Ascending aorta (tissue), 2 donors: ENCODE data around the gene SEC31A. TPM values are rescaled to one million over a fixed set of nuclear protein-coding genes. Genes with fewer than 3 reads are reported as not detected.
A peak's percentile ranks its signal among the peaks of the same experiment; 100 is the strongest.

Experiments
- DNase-seq, 2 donors: peaks; one replicate each; pipeline ENCODE4 v3.0.0-alpha.2; 2019; ENCODE audit warnings: low spot score in 2 of 2
- H3K27ac ChIP-seq, 2 donors: fragments of 200-600 bp; sonication (generic); one replicate each; pipeline ENCODE4 v1.5.1; 2016 to 2017; ENCODE audit warnings: mild to moderate bottlenecking in 1 of 2
- H3K27me3 ChIP-seq: fragments of 200-600 bp; sonication (generic); one replicate; pipeline ENCODE4 v1.5.1; 2017
- H3K36me3 ChIP-seq, 2 donors: fragments of 200-600 bp; sonication (generic); one replicate each; pipeline ENCODE4 v1.5.1; 2016
- H3K4me1 ChIP-seq, 2 donors: fragments of 200-600 bp; sonication (generic); one replicate each; pipeline ENCODE4 v1.5.1; 2016 to 2017; ENCODE audit warnings: mild to moderate bottlenecking in 1 of 2
- H3K4me3 ChIP-seq, 2 donors: fragments of 200-600 bp; sonication (generic); one replicate each; pipeline ENCODE4 v1.5.1; 2016 to 2017; ENCODE audit warnings: mild to moderate bottlenecking in 1 of 2
- H3K9me3 ChIP-seq, 2 donors: fragments of 200-600 bp; sonication (generic); one replicate each; pipeline ENCODE4 v1.5.1; 2016
- CTCF ChIP-seq, 3 experiments: fragments of 200-600 bp in 2 of 3; fragments of 450-650 bp in 1 of 3; sonication (generic) in 2 of 3; IDR thresholded peaks; one replicate each; pipeline ENCODE4 v1.5.1; 2016 to 2019; ENCODE audit warnings: antibody characterized with exemption in 3 of 3, mild to moderate bottlenecking in 1 of 3, moderate library complexity in 1 of 3
- intact Hi-C: fragments of 100-400 bp; cut with DNase I; formaldehyde crosslinking; loops from one replicate; pipeline ENCODE4 v1.15.1; 2023
- total RNA-seq: library from RNA; depleted of rRNA; stranded (reverse); fragments of >200 nt; gene quantifications from one replicate; pipeline ENCODE4 v1.1.0, GENCODE V29; 2016

Gene SEC31A
- total RNA-seq, 1 donor from 2014 or later, result 100 TPM

- Histone ChIP-seq H3K9me3 (no peaks in the 10 kb centered on the region), H3K4me1 (peaks cover 0 to 20% of the 10 kb centered on the region in 2 donors), H3K27me3 (no peaks in the 10 kb centered on the region), H3K27ac (peak overlapping the region; percentile 98), H3K36me3 (peaks cover 0 to 19% of the 10 kb centered on the region in 2 donors), H3K4me3 (peak overlapping the region; percentile 69 to 78)
- no peak for TF ChIP-seq CTCF (IDR thresholded peaks at IDR 0.05)
- DNase-seq, result no peak
- intact Hi-C loops, result loop anchor here (1.0 to 10.0 kb wide), 10 partner anchors 8 to 585 kb away; partner anchors contain the start of genes ABRAXAS1, COPS4, COQ2 and HELQ
Measured at GRCh38 chr4:82899374-82900065, 8.6 kb upstream of the SEC31A start.

- intact Hi-C loops, result loop anchor here (10.0 kb wide), 1 partner anchor 586 kb away; the partner anchor contains the start of gene ABRAXAS1
- peak in 1 of 2 donors; percentile 73 for DNase-seq
- Histone ChIP-seq H3K9me3 (no peaks in the 10 kb centered on the region), H3K27me3 (no peaks in the 10 kb centered on the region), H3K36me3 (peaks cover 0 to 28% of the 10 kb centered on the region in 2 donors), H3K27ac (peak overlapping the region; percentile 98), H3K4me1 (peaks cover 0 to 20% of the 10 kb centered on the region in 2 donors), H3K4me3 (peak overlapping the region; percentile 69 to 78)
- TF ChIP-seq CTCF (IDR thresholded peaks at IDR 0.05), result peak in 1 of 3 experiments; percentile 37
Measured at GRCh38 chr4:82898322-82899243, 7.6 kb upstream of the SEC31A start.

DNA sequence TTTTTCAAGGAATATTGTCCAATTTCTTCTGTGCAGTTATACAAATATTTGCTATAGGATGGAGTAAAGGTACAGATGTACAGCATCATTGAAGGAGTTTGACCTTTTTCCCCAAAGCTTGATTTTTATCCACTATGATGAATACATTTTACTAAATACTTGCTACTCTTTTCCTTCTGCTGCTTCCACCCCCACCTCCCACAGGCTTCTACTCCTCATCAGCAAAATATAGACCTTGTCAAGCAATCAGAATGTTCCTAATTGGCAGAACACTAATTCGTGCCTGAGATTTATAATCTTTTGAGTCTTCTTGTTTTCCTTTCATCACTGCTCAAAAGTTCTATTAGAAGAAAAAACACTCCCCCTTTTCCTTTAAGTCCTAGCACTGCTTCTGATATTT, 5.8 kb upstream of the SEC31A start:
- H3K9me3 ChIP-seq, result no peaks in the 10 kb centered on the region
- H3K27me3 ChIP-seq, result no peaks in the 10 kb centered on the region
- H3K4me3 ChIP-seq, result no peak overlapping the region
- peaks cover 0 to 22% of the 10 kb centered on the region in 2 donors for H3K4me1 ChIP-seq
- peak overlapping the region in 1 of 2 donors; percentile 4 for H3K27ac ChIP-seq
- no peak for TF ChIP-seq CTCF (IDR thresholded peaks at IDR 0.05)
- no peak for DNase-seq
- intact Hi-C loops, result loop anchor here (10.0 kb wide), 1 partner anchor 588 kb away; the partner anchor contains the start of gene ABRAXAS1
- peaks cover 0 to 34% of the 10 kb centered on the region in 2 donors for H3K36me3 ChIP-seq

- H3K27ac ChIP-seq, result no peak overlapping the region
- peaks cover 0 to 34% of the 10 kb centered on the region in 2 donors for H3K36me3 ChIP-seq
- TF ChIP-seq CTCF (IDR thresholded peaks at IDR 0.05), result no peak
- no peaks in the 10 kb centered on the region for H3K9me3 ChIP-seq
- intact Hi-C loops, result loop anchor here (5.0 to 10.0 kb wide), 3 partner anchors 388 to 607 kb away; partner anchors contain the start of genes ABRAXAS1 and COQ2
- H3K27me3 ChIP-seq, result no peaks in the 10 kb centered on the region
- peaks cover 0 to 22% of the 10 kb centered on the region in 2 donors for H3K4me1 ChIP-seq
- no peak overlapping the region for H3K4me3 ChIP-seq
- no peak for DNase-seq
Measured at GRCh38 chr4:82893942-82894341, 3.0 kb upstream of the SEC31A start.

- no peak for DNase-seq
- Histone ChIP-seq H3K36me3 (peaks cover 0 to 34% of the 10 kb centered on the region in 2 donors), H3K4me3 (no peak overlapping the region), H3K27ac (no peak overlapping the region), H3K9me3 (no peaks in the 10 kb centered on the region), H3K4me1 (peaks cover 1 to 17% of the 10 kb centered on the region in 2 donors), H3K27me3 (no peaks in the 10 kb centered on the region)
- intact Hi-C loops, result loop anchor here (5.0 to 10.0 kb wide), 3 partner anchors 390 to 605 kb away; partner anchors contain the start of genes ABRAXAS1 and COQ2
- no peak for TF ChIP-seq CTCF (IDR thresholded peaks at IDR 0.05)
Measured at GRCh38 chr4:82892467-82892802, 1.5 kb upstream of the SEC31A start.
